Amniotic epithelial cell (primary cell): ENCODE results near the gene SLC25A15.
"Not testable (repeated sequence)": the region's sequence is repeated elsewhere in the genome, so short reads cannot be mapped to it uniquely, and the experiment has no call there.

Experiments
- DNase-seq: peaks from one replicate; pipeline ENCODE4 v3.0.0-alpha.2; 2010; ENCODE audit warnings: low read depth

Gene SLC25A15

GRCh38 chr13:40781717-40782116 is 7.7 kb upstream of the SLC25A15 start:
- DNase-seq = no peak

- not testable (repeated sequence) for DNase-seq
Observed at GRCh38 chr13:40782971-40783370, 6.4 kb upstream of the SLC25A15 start.

- DNase-seq = no peak
Observed at GRCh38 chr13:40784540-40784939, 4.9 kb upstream of the SLC25A15 start.

GRCh38 chr13:40786568-40786996 is 2.8 kb upstream of the SLC25A15 start:
- peak; percentile 42 for DNase-seq

GRCh38 chr13:40787062-40787461 is 2.3 kb upstream of the SLC25A15 start:
- peak; percentile 54 for DNase-seq

GRCh38 chr13:40788540-40789274 is 704 bp upstream of the SLC25A15 start:
- not testable (repeated sequence) for DNase-seq

GRCh38 chr13:40790154-40790616 is 774 bp downstream of the SLC25A15 start:
- DNase-seq = no peak

GRCh38 chr13:40792284-40793051 is 3.1 kb downstream of the SLC25A15 start:
- no peak for DNase-seq

- no peak for DNase-seq
Observed at GRCh38 chr13:40793339-40793738, 3.9 kb downstream of the SLC25A15 start.

GRCh38 chr13:40794414-40795368 is 5.3 kb downstream of the SLC25A15 start:
- DNase-seq = no peak

GRCh38 chr13:40796649-40797048 is 7.2 kb downstream of the SLC25A15 start:
- no peak for DNase-seq

- no peak for DNase-seq
Observed at GRCh38 chr13:40798380-40798779, 9.0 kb downstream of the SLC25A15 start.

GRCh38 chr13:40799508-40799907 is 10.1 kb downstream of the SLC25A15 start:
- no peak for DNase-seq

GRCh38 chr13:40800559-40800958 is 11.1 kb downstream of the SLC25A15 start:
- DNase-seq = no peak

- no peak for DNase-seq
Observed at GRCh38 chr13:40801255-40802217, 12.1 kb downstream of the SLC25A15 start.

GRCh38 chr13:40803316-40803715 is 13.9 kb downstream of the SLC25A15 start:
- no peak for DNase-seq

GRCh38 chr13:40806241-40806640 is 16.8 kb downstream of the SLC25A15 start:
- no peak for DNase-seq

- no peak for DNase-seq
Observed at GRCh38 chr13:40809471-40809870, 20.1 kb downstream of the SLC25A15 start.

GRCh38 chr13:40812102-40812501 is 22.7 kb downstream of the SLC25A15 start:
- DNase-seq = no peak

GRCh38 chr13:40812724-40813445 is 23.5 kb downstream of the SLC25A15 start:
- DNase-seq = peak; percentile 76
